Vagina (tissue), 2 donors: ENCODE data around the gene MIOX. TPM values are rescaled to one million over a fixed set of nuclear protein-coding genes. Genes with fewer than 3 reads are reported as not detected.

Source experiments
- DNase-seq, 2 donors: peaks; one replicate each; pipeline ENCODE4 v3.0.0-alpha.2; 2017; ENCODE audit errors: extremely low spot score in 2 of 2
- H3K27ac ChIP-seq: fragments of 200-600 bp; sonication (generic); one replicate; pipeline ENCODE4 v1.5.1; 2019
- H3K27me3 ChIP-seq: fragments of 200-600 bp; sonication (generic); one replicate; pipeline ENCODE4 v1.5.1; 2019
- H3K36me3 ChIP-seq, 2 donors: fragments of 200-600 bp; sonication (generic); one replicate each; pipeline ENCODE4 v1.5.1; 2017 to 2019
- H3K4me1 ChIP-seq: fragments of 200-600 bp; sonication (generic); one replicate; pipeline ENCODE4 v1.5.1; 2019
- H3K4me3 ChIP-seq, 2 donors: fragments of 200-600 bp; sonication (generic); 1 replicate in 1 of 2; 2 replicates in 1 of 2; pipeline ENCODE4 v1.5.1; 2016 to 2019
- H3K9me3 ChIP-seq: fragments of 200-600 bp; sonication (generic); one replicate; pipeline ENCODE4 v1.5.1; 2019
- POLR2A ChIP-seq, 2 donors: fragments of 450-650 bp; IDR thresholded peaks; one replicate each; pipeline ENCODE4 v1.6.1; 2017; ENCODE audit warnings: antibody characterized with exemption in 2 of 2, mild to moderate bottlenecking in 2 of 2, moderate library complexity in 2 of 2
- POLR2AphosphoS5 ChIP-seq, 2 donors: sonication (generic); formaldehyde crosslinking; IDR thresholded peaks; one replicate each; pipeline ENCODE4 v1.9.0; 2017; ENCODE audit warnings: antibody characterized with exemption in 2 of 2, mild to moderate bottlenecking in 2 of 2, low read depth in 1 of 2; ENCODE audit not compliant: insufficient read depth in 1 of 2
- intact Hi-C: fragments of 100-400 bp; cut with DNase I; formaldehyde crosslinking; loops from one replicate; pipeline ENCODE4 v1.15.1; 2023
- total RNA-seq: library from RNA; depleted of rRNA; stranded (reverse); fragments of >200 nt; gene quantifications from one replicate; pipeline ENCODE4 v1.2.3, GENCODE V29; 2016
- TF ChIP-seq, protein P1 (sequence below), 3 experiments: fragments of 450-650 bp in 2 of 3; fragments of 200-600 bp in 1 of 3; sonication (generic) in 1 of 3; IDR thresholded peaks; one replicate each; pipeline ENCODE4 v1.5.1; 2017 to 2019; ENCODE audit warnings: antibody characterized with exemption in 3 of 3, mild to moderate bottlenecking in 2 of 3, moderate library complexity in 2 of 3

Gene MIOX
- total RNA-seq, 1 donor from 2014 or later = not detected

DNA sequence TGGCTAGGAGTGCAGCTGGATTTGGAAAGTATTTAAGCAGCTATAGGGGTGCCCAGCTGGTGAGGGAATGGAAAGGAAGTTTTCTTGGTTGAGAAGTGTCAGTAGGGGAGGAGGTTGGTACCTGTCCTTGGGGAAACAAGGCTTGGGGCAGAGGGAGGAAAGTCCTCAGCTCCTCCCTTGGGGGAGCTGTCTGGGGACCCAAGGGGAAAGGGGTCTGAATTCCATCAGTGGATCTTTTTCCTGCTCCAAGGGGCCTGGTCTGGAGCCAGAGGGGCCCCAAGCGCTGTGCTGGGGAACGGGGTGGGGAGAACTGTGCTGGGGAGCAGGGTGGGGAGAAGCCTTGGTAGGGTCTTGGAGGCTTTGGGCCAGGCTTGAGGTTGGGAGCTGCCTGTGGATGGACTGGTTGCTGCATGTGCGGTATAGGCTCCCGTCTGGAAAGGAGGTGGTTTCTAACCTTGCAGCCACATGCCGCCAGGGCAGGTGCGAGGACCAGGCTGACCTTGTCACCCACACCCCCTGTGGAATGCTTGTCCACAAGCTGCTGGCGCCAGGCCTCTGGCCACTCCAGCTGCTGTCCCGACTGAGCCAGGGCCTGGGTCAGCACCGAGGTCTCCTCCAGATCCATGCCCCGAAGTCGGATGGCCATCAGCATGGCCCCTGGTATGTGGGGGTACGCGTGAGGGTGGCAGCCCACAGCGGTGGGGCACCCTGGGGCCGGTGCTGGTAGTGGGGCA lies 42.2 kb downstream of the MIOX start:
- no peaks in the 10 kb centered on the region for H3K27me3 ChIP-seq
- peak overlapping the region; percentile 96 for H3K27ac ChIP-seq
- TF ChIP-seq POLR2A (IDR thresholded peaks at IDR 0.05) (no peak), POLR2AphosphoS5 (IDR thresholded peaks at IDR 0.05; ENCODE audit: insufficient read depth in 1 of 2, low read depth in 1 of 2) (no peak)
- TF ChIP-seq, protein P1, sequence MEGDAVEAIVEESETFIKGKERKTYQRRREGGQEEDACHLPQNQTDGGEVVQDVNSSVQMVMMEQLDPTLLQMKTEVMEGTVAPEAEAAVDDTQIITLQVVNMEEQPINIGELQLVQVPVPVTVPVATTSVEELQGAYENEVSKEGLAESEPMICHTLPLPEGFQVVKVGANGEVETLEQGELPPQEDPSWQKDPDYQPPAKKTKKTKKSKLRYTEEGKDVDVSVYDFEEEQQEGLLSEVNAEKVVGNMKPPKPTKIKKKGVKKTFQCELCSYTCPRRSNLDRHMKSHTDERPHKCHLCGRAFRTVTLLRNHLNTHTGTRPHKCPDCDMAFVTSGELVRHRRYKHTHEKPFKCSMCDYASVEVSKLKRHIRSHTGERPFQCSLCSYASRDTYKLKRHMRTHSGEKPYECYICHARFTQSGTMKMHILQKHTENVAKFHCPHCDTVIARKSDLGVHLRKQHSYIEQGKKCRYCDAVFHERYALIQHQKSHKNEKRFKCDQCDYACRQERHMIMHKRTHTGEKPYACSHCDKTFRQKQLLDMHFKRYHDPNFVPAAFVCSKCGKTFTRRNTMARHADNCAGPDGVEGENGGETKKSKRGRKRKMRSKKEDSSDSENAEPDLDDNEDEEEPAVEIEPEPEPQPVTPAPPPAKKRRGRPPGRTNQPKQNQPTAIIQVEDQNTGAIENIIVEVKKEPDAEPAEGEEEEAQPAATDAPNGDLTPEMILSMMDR (IDR thresholded peaks at IDR 0.05) = no peak
- H3K36me3 ChIP-seq = peaks cover 0 to 1% of the 10 kb centered on the region in 2 donors
- H3K9me3 ChIP-seq = no peaks in the 10 kb centered on the region
- intact Hi-C loops = loop anchor here (5.0 to 10.0 kb wide), 2 partner anchors 53 to 264 kb away; partner anchors contain the start of genes CHKB and MAPK12
- DNase-seq = no peak
- H3K4me1 ChIP-seq = peaks cover 60% of the 10 kb centered on the region
- peak overlapping the region; percentile 58 to 60 for H3K4me3 ChIP-seq

DNA sequence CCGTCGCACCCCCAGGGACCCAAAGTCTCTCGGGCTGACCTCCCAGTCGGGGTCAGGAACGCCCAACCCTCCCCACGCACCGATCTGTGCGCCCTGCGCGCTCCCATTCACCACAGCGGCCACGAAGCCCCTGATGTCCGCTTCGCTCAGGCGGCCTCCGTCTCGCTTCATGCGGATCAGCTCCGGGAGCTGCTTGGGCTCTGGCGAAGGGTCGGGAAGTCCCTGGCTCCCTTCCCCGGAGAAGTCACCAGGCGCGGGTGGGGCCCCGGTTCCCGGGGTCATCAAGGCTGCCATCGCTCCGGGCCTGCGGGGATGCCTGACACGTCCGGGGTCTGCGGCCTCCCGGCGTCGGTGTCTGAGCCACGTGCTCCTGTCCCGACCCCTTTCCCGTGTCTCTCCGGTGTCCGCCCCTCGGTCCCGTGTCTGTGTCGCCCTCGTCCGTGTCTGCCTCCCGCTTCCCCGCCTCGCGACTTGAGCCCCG lies 42.8 kb downstream of the MIOX start:
- Histone ChIP-seq H3K9me3 (no peaks in the 10 kb centered on the region), H3K27me3 (no peaks in the 10 kb centered on the region), H3K4me3 (peak overlapping the region; percentile 58 to 60), H3K27ac (peak overlapping the region; percentile 96), H3K36me3 (no peaks in the 10 kb centered on the region), H3K4me1 (peaks cover 54% of the 10 kb centered on the region)
- TF ChIP-seq, protein P1 (IDR thresholded peaks at IDR 0.05) = no peak
- TF ChIP-seq POLR2A (IDR thresholded peaks at IDR 0.05) (no peak), POLR2AphosphoS5 (IDR thresholded peaks at IDR 0.05; ENCODE audit: insufficient read depth in 1 of 2, low read depth in 1 of 2) (peak in 1 of 2 donors; percentile 50)
- intact Hi-C loops = loop anchor here (5.0 to 10.0 kb wide), 2 partner anchors 53 to 265 kb away; partner anchors contain the start of genes CHKB and MAPK12
- DNase-seq = no peak

GRCh38 chr22:50529897-50530579 lies 43.4 kb downstream of the MIOX start, which contains the start of gene TYMP:
TSS of gene TYMP (minus strand) at chr22:50530012. CDS start at chr22:50529709, 303 bp downstream.
- no peaks in the 10 kb centered on the region for H3K9me3 ChIP-seq
- no peak for DNase-seq
- no peaks in the 10 kb centered on the region for H3K27me3 ChIP-seq
- H3K27ac ChIP-seq = peak within 1 kb of the TSS; percentile 96
- H3K4me1 ChIP-seq = peaks cover 48% of the 10 kb centered on the region
- intact Hi-C loops = loop anchor here (5.0 to 10.0 kb wide), 2 partner anchors 52 to 265 kb away; partner anchors contain the start of genes CHKB and MAPK12
- TF ChIP-seq, protein P1 (IDR thresholded peaks at IDR 0.05) = no peak
- TF ChIP-seq POLR2AphosphoS5 (IDR thresholded peaks at IDR 0.05; ENCODE audit: insufficient read depth in 1 of 2, low read depth in 1 of 2) (peak in 1 of 2 donors; percentile 7), POLR2A (IDR thresholded peaks at IDR 0.05) (peak in 1 of 2 donors; percentile 48)
- H3K4me3 ChIP-seq = peak within 1 kb of the TSS; percentile 58 to 60
- H3K36me3 ChIP-seq = no peaks in the 10 kb centered on the region

DNA sequence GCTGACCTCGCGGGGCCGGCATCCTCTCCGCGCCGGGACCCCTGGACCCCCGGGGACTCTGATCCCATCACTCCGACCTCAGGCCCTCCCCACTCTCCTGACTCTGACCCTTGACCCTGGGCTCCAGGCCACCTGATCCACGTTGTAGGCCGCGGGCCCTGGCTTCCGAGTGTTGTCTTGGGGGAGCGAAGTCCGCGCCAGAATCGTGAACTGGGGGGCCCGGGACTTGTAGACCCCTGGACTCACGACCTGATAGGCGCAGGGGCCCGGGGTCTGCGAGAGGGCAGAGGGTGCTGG lies 43.9 kb downstream of the MIOX start:
- Histone ChIP-seq H3K27ac (peak overlapping the region; percentile 96), H3K4me3 (peak overlapping the region; percentile 58 to 60), H3K4me1 (peaks cover 47% of the 10 kb centered on the region), H3K27me3 (no peaks in the 10 kb centered on the region), H3K36me3 (no peaks in the 10 kb centered on the region), H3K9me3 (no peaks in the 10 kb centered on the region)
- intact Hi-C loops = no loop called here
- DNase-seq = no peak
- TF ChIP-seq POLR2AphosphoS5 (IDR thresholded peaks at IDR 0.05; ENCODE audit: insufficient read depth in 1 of 2, low read depth in 1 of 2) (peak in 1 of 2 donors; percentile 79), POLR2A (IDR thresholded peaks at IDR 0.05) (no peak)
- TF ChIP-seq, protein P1 (IDR thresholded peaks at IDR 0.05) = no peak
